HuH-7.5 (cell line): ENCODE data around the gene ATP7B.
A peak's percentile ranks its signal among the peaks of the same experiment; 100 is the strongest.
"Not testable (repeated sequence)": the region's sequence is repeated elsewhere in the genome, so short reads cannot be mapped to it uniquely, and the experiment has no call there.

Source experiments
- DNase-seq: peaks from one replicate; pipeline ENCODE4 v3.0.0; 2011; ENCODE audit warnings: low spot score

The ATP7B gene

GRCh38 chr13:52010890-52011631 lies at the start of gene ATP7B:
ATP7B (minus strand) TSS chr13:52011450; CDS start chr13:52011337, 113 bp downstream.
- DNase-seq, result no peak

- no peak for DNase-seq
These were observed 42.2 kb upstream of the ATP7B start for GRCh38 chr13:52053460-52053859.

DNA sequence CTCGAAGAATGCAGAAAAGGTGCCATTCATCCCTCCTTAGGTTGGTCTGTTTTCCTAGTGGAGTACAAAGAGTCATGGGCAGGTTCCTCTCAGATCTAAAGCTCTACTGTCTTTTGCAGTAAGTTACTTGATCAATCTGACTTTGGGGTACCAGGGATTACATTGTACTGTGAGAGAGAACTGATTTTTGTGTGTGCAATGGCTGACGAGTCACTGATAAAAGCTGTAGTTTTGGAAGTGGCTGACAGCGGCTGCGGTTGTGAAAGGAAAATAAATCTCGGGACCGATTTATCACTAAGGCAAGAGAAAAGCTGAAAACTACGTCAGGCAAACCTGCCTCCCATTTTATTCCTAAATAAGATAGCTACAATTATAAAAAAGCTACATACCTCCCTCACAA lies 40.1 kb upstream of the ATP7B start:
- DNase-seq, result no peak

- no peak for DNase-seq
These were observed 37.3 kb upstream of the ATP7B start for GRCh38 chr13:52048516-52048915.

DNA sequence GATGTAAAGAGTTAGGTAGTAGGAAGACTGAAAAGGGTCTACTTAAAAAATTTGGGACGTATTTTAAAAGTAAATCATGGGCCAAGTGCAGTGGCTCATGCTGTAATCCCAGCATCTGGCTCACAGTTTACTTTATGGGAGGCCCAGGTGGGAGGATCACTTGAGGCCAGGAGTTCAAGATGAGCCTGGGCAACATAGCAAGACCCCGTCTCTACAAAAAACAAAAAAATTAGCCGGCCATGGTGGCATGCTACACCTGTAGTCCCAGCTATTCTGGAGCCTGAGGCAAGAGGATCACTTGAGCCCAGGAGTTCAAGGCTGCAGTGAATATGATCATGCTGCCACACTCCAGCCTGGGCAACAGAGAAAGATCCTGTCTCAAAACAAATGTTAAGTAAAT lies 36.2 kb upstream of the ATP7B start:
- DNase-seq, result no peak

- DNase-seq, result no peak
These were observed 32.4 kb upstream of the ATP7B start for GRCh38 chr13:52043675-52044074.

GRCh38 chr13:52036037-52036436 lies 24.8 kb upstream of the ATP7B start:
- DNase-seq, result no peak

DNA sequence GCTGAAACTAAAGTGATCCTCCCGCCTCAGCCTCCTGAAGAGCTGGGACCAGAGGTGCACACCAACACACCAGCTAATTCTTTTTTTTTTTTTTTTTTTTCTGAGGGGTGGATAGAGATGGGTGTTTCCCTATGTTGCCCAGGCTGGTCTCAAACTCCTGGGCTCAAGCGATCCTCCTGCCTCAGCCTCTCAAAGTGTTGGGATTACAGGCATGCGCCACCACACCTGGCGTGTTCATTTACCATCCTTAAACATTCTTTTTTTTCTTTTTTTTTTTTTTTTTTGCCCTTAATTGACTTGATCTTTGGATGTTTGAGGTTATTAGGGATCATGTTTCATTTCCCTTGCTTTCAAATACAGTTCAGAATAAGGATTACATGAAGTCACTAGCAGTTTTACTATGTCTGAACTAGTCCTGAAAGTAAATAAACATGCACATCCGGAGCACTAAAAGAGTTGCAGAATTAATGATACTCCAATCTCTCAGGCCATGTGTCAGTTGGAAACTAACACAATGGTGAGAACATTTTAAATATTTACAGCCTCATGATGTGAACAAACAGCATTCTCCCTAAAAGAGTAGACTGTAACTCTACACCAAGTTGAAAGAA lies 23.5 kb upstream of the ATP7B start:
- DNase-seq, result no peak

GRCh38 chr13:52033039-52033438 lies 21.8 kb upstream of the ATP7B start:
- no peak for DNase-seq

- DNase-seq, result not testable (repeated sequence)
These were observed 19.2 kb upstream of the ATP7B start for GRCh38 chr13:52030401-52030800.

DNA sequence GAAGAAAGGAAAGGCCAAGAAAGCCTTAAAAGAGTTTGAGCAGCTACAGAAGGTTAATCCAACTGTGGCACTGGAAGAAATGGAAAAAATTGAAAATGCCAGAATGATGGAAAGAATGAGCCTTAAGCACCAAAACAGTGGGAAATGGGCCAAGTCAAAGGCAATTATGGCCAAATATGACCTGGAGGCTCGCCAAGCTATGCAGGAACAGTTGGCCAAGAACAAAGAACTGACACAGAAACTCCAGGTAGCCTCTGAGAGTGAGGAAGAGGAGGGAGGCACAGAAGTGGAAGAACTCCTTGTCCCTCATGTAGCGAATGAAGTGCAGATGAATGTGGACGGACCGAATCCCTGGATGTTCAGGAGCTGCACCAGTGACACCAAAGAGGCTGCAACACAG lies 18.3 kb upstream of the ATP7B start:
- DNase-seq, result no peak

- DNase-seq, result no peak
These were observed 16.6 kb upstream of the ATP7B start for GRCh38 chr13:52027832-52028231.

DNA sequence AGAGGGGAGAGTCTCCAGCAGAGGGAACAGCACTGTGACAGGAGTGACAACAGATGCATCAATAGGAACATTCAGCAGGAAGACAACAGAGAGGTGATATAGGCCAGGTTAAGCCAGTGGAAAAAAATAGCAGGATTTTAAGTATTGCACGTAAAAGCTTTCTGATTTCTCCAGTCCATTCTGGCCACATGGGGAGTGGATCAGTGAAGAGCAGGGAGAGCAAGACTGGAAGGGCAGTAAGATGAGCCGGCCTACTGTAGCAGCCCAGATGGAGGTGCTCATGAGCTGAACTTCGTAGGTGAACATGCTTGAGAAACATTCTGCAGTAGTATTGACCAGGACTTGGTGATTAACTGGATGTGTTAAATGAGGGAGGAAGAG lies 15.0 kb upstream of the ATP7B start:
- no peak for DNase-seq

DNA sequence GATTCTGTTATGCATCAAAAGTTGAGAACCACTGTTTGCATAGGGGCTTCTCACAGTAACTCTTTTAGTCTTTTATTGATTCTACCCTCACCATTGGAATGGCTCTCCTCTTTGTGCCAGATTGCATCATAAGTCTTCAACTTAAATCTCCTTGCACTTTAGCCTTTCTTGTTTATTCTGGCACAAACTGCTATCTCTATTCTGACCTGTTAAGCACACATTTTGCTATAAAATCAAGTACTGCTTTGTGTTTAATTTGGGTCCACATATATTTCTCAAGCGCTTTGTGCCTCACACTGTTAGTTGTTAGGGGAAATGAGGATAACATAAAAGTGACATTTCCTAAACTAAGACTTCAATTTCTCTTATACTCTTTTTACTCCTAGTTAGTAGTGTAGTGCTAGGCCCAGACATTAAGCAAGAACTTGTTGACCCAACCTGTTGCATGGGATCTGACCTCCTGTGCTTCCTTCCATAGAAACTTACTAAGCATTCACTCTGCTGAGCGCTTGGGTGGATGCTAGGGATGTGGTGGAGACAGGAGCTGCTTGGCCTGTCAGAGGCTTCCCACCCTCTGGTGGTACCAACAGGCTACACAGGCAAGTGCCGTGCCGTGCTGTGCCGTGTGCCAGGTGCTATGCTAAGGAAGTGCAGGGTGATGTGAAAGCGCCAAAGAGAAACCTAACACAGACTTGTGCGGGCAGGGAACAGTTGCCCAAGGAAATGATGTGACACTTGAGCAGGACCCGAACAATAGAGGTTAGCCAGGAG lies 14.4 kb upstream of the ATP7B start:
- peak; percentile 43 for DNase-seq

- no peak for DNase-seq
These were observed 13.2 kb upstream of the ATP7B start, which contains the start of gene UTP14C for GRCh38 chr13:52024481-52024880. UTP14C (plus strand) TSS chr13:52024691; CDS start chr13:52028805, 4,114 bp downstream.

DNA sequence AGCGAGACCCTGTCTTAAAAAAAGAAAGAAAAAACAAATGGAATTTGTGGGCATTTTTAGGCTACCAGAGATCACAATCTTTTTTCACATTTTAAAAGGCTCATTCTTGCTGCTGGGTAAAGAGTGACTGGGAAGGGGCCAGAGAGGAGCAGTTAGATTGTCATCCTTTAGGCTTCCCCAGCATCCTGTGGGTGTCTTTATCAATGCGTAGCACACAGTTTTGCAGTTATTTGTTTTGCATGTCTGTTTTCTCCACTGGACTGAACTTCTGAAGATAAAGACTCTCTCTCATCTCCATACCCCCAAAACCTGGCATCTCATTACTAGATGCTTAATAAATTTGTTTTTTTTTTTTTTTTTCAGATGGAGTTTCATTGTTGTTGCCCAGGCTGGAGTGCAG lies 11.1 kb upstream of the ATP7B start:
- DNase-seq, result no peak

- no peak for DNase-seq
These were observed 8.9 kb upstream of the ATP7B start for GRCh38 chr13:52020191-52020590.

- no peak for DNase-seq
These were observed 5.0 kb upstream of the ATP7B start for GRCh38 chr13:52016296-52016695.

- DNase-seq, result no peak
These were observed 1.2 kb upstream of the ATP7B start for GRCh38 chr13:52012512-52012836.

- peak; percentile 84 for DNase-seq
These were observed 622 bp upstream of the ATP7B start, which contains the start of gene ALG11 for GRCh38 chr13:52011632-52012511. ALG11 (plus strand) TSS chr13:52012398; CDS start chr13:52012419, 21 bp downstream.

DNA sequence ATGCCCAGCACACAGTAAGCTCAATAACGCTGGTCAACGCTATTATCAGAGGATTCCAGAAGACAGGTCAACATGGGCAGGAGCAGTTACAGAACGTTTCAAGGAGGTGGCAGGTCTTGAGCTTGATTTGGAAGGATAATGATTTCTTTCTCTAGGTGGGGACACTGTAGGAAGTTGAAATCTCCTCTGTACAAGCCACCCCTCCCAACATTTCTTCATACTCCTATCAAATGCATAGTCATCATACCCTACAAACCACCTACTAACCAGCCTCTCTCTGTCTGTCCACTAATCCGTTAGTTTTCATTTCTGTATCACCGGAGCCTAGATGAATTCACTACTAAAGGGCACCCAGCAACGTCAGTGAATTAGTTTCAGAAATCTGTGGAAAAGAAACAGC lies 1.3 kb downstream of the ATP7B start:
- no peak for DNase-seq
